Measurements from ENCODE around the gene MSH3.

GRCh38 chr5:80756292-80756691 is 101.8 kb downstream of the MSH3 start:
- TF ChIP-seq RARB (CRISPR knock-in tag; IDR thresholded peaks at IDR 0.05): no peak
- no peak for TF ChIP-seq ZNF8 (CRISPR knock-in tag; IDR thresholded peaks at IDR 0.05)
- no peak for TF ChIP-seq ESRRG (CRISPR knock-in tag; IDR thresholded peaks at IDR 0.05)
- TF ChIP-seq ZNF565 (CRISPR knock-in tag; conservative IDR thresholded peaks at IDR 0.05; ENCODE audit: low read depth): no peak
- TF ChIP-seq CREB5 (CRISPR knock-in tag; IDR thresholded peaks at IDR 0.05; ENCODE audit: low read depth): no peak
- no peak for TF ChIP-seq PPARA (CRISPR knock-in tag; IDR thresholded peaks at IDR 0.05; ENCODE audit: borderline replicate concordance)
- no peak for TF ChIP-seq ARNTL (CRISPR knock-in tag; IDR thresholded peaks at IDR 0.05; ENCODE audit: borderline replicate concordance, low read depth)
- no peak for TF ChIP-seq ZC3H10 (CRISPR knock-in tag; IDR thresholded peaks at IDR 0.05)
- TF ChIP-seq PATZ1 (CRISPR knock-in tag; IDR thresholded peaks at IDR 0.05; ENCODE audit: borderline replicate concordance): no peak
- no peak for TF ChIP-seq BACH2 (CRISPR knock-in tag; IDR thresholded peaks at IDR 0.05; ENCODE audit: borderline replicate concordance)

All from SK-N-SH treated with all-trans-retinoic acid at 6 μM for 48 hours (cell line).